ENCODE data around the gene PTAR1. TPM values are rescaled to one million over a fixed set of nuclear protein-coding genes. Genes with fewer than 3 reads are reported as not detected.

PTAR1 gene
- total RNA-seq, 2 experiments from 2014 or later: 65.9 to 67.1 TPM

DNA sequence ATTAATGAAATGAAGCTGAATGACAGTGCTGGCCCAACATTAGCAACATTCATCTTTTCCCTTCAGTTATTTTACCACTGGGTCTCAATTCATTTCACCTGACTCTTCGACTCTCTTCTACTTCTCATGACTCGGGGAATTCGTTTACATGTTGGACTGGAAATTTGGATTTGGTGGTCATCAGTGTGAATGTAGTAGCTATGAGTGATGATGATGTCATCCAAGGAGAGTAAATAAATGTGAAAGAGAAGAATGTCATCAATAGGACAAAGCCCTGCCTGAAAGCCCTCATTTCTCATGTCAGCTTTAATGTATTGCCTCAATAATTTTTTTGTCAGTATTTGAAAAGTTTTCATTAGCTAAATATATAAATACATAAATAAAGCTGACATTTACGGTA lies 38.9 kb upstream of the PTAR1 start:
- DNase-seq: no peak
- H3K9me3 ChIP-seq (ENCODE audit: control insufficient read depth in 1 of 2, insufficient read depth in 1 of 2, low read length in 2 of 2): peaks cover 0 to 4% of the 10 kb centered on the region in 2 experiments
- no peak for TF ChIP-seq CTCF (IDR thresholded peaks at IDR 0.05)
- Mint-ChIP-seq H3K4me1 (ENCODE audit: low read depth) (no peaks in the 10 kb centered on the region), H3K4me3 (no peak overlapping the region), H3K9me3 (no peaks in the 10 kb centered on the region), H3K36me3 (ENCODE audit: low read depth) (no peaks in the 10 kb centered on the region), H3K27ac (no peak overlapping the region), H3K27me3 (peaks cover 22% of the 10 kb centered on the region)
- peaks cover 0 to 3% of the 10 kb centered on the region in 2 experiments for H3K27me3 ChIP-seq (ENCODE audit: control insufficient read depth in 1 of 2, insufficient read depth in 2 of 2, low read length in 2 of 2)
- intact Hi-C loops (cut with DNase I, micrococcal nuclease): no loop called here
- no peak for ATAC-seq (ENCODE audit: poor library complexity)
- no peak overlapping the region for H3K27ac ChIP-seq (ENCODE audit: low read depth in 1 of 2, low read length in 2 of 2)
- ChIA-PET POLR2A (no interaction called here), CTCF (interaction anchor here (0.7 kb wide), 1 partner anchor 23 kb away, joined by 3 read pairs; no protein-coding TSS in a partner anchor)
- H3K36me3 ChIP-seq (ENCODE audit: insufficient read depth, low read length): no peaks in the 10 kb centered on the region
- no peak overlapping the region for H3K4me3 ChIP-seq (ENCODE audit: low read length)
- H3K4me1 ChIP-seq (ENCODE audit: insufficient read depth, low read length): no peaks in the 10 kb centered on the region

DNA sequence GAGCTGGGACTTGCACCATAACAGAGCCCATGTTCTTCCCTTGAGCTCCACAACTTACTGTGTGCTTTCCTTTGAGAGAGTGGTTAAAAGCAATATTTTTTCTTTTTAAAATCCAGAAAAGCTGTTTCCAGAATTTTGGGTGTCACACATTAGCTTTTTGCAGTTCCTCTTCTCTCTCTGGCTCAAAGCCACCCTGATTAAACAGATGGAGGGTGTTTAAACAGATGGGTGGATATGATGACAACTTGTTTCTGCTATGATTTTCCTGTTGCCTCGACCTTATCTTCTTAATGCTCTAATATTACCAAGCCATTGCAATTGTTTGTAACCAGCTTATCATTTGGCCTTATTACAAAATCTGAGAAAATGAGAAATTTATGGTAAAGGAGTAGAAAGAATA lies 37.9 kb upstream of the PTAR1 start:
- Histone ChIP-seq H3K27me3 (ENCODE audit: control insufficient read depth in 1 of 2, insufficient read depth in 2 of 2, low read length in 2 of 2) (no peaks in the 10 kb centered on the region), H3K9me3 (ENCODE audit: control insufficient read depth in 1 of 2, insufficient read depth in 1 of 2, low read length in 2 of 2) (peaks cover 0 to 4% of the 10 kb centered on the region in 2 experiments), H3K4me1 (ENCODE audit: insufficient read depth, low read length) (no peaks in the 10 kb centered on the region), H3K4me3 (ENCODE audit: low read length) (no peak overlapping the region), H3K36me3 (ENCODE audit: insufficient read depth, low read length) (no peaks in the 10 kb centered on the region), H3K27ac (ENCODE audit: low read depth in 1 of 2, low read length in 2 of 2) (no peak overlapping the region)
- TF ChIP-seq CTCF (IDR thresholded peaks at IDR 0.05): no peak
- Mint-ChIP-seq H3K27me3 (peaks cover 28% of the 10 kb centered on the region), H3K36me3 (ENCODE audit: low read depth) (no peaks in the 10 kb centered on the region), H3K4me3 (no peak overlapping the region), H3K27ac (no peak overlapping the region), H3K4me1 (ENCODE audit: low read depth) (no peaks in the 10 kb centered on the region), H3K9me3 (no peaks in the 10 kb centered on the region)
- no peak for ATAC-seq (ENCODE audit: poor library complexity)
- intact Hi-C loops (cut with DNase I, micrococcal nuclease): no loop called here
- DNase-seq: no peak
- ChIA-PET POLR2A (no interaction called here), CTCF (no interaction called here)

DNA sequence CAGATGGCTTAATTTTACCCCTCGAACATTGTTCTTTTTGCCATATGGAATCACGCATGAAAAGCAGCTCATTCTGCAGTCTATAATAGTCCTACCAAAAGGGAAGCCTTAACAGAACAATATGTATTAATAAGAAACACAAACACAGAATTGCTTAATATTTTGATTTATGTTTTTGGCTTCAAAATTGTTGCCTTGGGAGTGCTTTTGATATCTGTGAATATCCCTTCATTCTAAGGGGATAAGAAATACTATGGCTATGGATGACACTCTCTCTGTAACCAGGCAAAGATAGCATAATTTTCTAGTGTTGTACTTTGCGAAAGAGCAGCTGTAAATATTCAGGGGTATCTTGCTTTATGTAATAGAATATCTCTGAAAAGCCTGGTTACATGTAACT lies 34.5 kb upstream of the PTAR1 start:
- Mint-ChIP-seq H3K36me3 (ENCODE audit: low read depth) (no peaks in the 10 kb centered on the region), H3K9me3 (no peaks in the 10 kb centered on the region), H3K4me1 (ENCODE audit: low read depth) (no peaks in the 10 kb centered on the region), H3K27me3 (peaks cover 43% of the 10 kb centered on the region), H3K27ac (no peak overlapping the region), H3K4me3 (no peak overlapping the region)
- no peak for TF ChIP-seq CTCF (IDR thresholded peaks at IDR 0.05)
- CTCF ChIA-PET: no interaction called here
- Histone ChIP-seq H3K4me3 (ENCODE audit: low read length) (no peak overlapping the region), H3K9me3 (ENCODE audit: control insufficient read depth in 1 of 2, insufficient read depth in 1 of 2, low read length in 2 of 2) (peaks cover 0 to under 1% of the 10 kb centered on the region in 2 experiments), H3K27me3 (ENCODE audit: control insufficient read depth in 1 of 2, insufficient read depth in 2 of 2, low read length in 2 of 2) (peaks cover 0 to 5% of the 10 kb centered on the region in 2 experiments), H3K36me3 (ENCODE audit: insufficient read depth, low read length) (no peaks in the 10 kb centered on the region), H3K27ac (ENCODE audit: low read depth in 1 of 2, low read length in 2 of 2) (no peak overlapping the region), H3K4me1 (ENCODE audit: insufficient read depth, low read length) (no peaks in the 10 kb centered on the region)
- ATAC-seq (ENCODE audit: poor library complexity) (no peak), DNase-seq (no peak)
- POLR2A ChIA-PET: no interaction called here
- intact Hi-C loops (cut with DNase I, micrococcal nuclease): no loop called here

Measured in CD4-positive, alpha-beta T cell (primary cell).